Stomach (tissue), 4 donors: ENCODE measurements around the gene NOLC1.

Experiments used
- CTCF ChIP-seq, 7 experiments: fragments of 450-650 bp in 4 of 7; fragments of 200-600 bp in 3 of 7; sonication (generic) in 3 of 7; IDR thresholded peaks; one replicate each; pipeline ENCODE4 v1.5.1; 2016 to 2019; ENCODE audit warnings: antibody characterized with exemption in 7 of 7, control low read depth in 2 of 7, mild to moderate bottlenecking in 1 of 7
- POLR2A ChIP-seq, 4 donors: fragments of 450-650 bp; IDR thresholded peaks; one replicate each; pipeline ENCODE4 v1.6.1; 2016; ENCODE audit warnings: antibody characterized with exemption in 4 of 4, control low read depth in 2 of 4, mild to moderate bottlenecking in 1 of 4, moderate library complexity in 1 of 4
- POLR2AphosphoS5 ChIP-seq, 3 donors: sonication (generic); formaldehyde crosslinking; IDR thresholded peaks; one replicate each; pipeline ENCODE4 v1.6.1; 2016; ENCODE audit warnings: antibody characterized with exemption in 3 of 3

GRCh38 chr10:102154466-102155116, 2.4 kb downstream of the NOLC1 start:
- TF ChIP-seq CTCF (IDR thresholded peaks at IDR 0.05) (no peak), POLR2AphosphoS5 (IDR thresholded peaks at IDR 0.05) (no peak), POLR2A (IDR thresholded peaks at IDR 0.05) (no peak)
